Cardiac septum (tissue), 1 donor: ENCODE measurements around the gene LDAH. TPM values are rescaled to one million over a fixed set of nuclear protein-coding genes. Genes with fewer than 3 reads are reported as not detected.

Experiments used
- DNase-seq: peaks from one replicate; pipeline ENCODE4 v3.0.0-alpha.2; 2020; ENCODE audit warnings: low spot score
- intact Hi-C: fragments of 100-400 bp; cut with DNase I; formaldehyde crosslinking; loops from one replicate; pipeline ENCODE4 v1.14.0; 2022
- total RNA-seq: library from RNA; stranded (reverse); fragmentation: NEBNext Ultra II Directional; extraction: Animal tissue kit (Norgen Biotek cat#: 25700); gene quantifications from one replicate; pipeline ENCODE4 v1.2.1, GENCODE V29; 2021
- donor health status: DM: no; HTN: no; CAD: no.

The LDAH gene
- total RNA-seq, 1 donor from 2014 or later, result 6.8 TPM

DNA sequence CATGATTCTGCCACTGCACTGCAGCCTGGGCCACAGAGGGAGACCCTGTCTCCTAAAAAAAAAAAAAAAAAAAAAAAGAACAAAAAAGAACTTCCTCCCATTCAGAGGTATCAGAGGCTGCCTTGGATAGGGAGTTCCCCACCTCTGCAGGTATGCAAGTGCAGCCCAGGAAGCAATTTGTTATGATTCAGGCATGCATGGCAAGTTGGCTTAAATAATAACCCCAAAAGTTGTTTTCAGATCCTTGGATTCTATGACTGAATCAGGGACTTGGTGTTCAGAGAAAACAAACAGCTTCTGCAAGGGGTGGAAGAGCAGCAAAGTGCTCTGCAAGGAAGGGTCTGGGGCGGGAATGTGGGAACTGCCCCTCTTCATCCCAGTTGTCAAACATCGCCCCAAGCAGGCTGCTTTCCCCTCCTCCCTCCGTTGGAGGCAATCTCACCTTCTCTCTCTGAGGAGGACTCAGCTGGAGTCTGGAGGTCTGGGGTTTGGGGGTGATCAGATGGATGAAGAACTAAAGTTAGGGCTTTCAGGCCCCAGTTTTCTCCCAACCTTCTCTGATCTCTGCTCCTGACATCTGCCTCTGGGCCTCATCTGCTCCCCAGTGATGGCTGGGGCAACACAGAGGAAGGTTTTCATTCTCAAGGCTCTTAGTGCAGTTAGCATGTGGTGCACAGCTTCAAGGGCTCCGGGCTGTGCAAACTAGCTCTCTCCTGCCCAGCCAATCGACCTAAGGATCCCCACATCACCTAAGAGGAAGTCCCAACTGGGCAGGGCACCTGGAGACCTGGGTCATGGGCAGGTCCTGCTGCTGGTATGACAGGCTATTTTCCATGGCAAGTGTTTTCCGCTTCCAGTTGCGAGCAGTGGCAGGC, 159.5 kb downstream of the LDAH start:
- peak; percentile 59 for DNase-seq
- intact Hi-C loops, result loop anchor here (10.0 kb wide), 2 partner anchors 161 to 451 kb away; partner anchors contain the start of gene LDAH

DNA sequence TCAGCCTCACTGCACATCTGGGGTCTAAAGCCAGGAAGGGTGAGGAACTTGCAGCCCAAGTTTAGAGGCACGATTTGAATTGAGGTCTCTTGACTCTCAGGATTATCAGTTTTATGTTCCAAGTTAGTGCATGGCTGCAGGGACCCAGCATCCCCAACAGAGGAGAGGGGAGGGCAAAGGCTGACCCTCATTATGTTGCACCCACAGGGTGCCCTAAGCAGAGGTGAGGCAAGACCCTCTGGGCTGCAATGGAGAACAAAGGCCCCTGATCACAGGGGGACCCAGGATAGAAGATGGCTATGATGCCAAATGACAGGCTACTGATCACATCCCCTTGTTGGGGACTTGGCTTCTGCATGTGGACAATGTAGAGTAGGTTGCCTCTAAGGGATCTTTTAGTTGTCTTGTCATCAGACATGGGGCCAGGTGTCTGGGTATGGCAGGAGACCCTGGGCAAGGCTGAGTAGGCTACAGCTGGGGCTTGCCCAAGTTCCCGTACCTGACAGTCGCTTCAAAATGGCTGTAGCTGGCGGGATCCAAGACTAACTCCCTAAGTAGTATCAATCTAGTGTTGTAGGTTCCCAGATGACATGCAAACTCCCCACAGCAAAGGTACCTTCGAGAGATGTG, 160.5 kb downstream of the LDAH start:
- intact Hi-C loops, result loop anchor here (10.0 kb wide), 2 partner anchors 162 to 452 kb away; partner anchors contain the start of gene LDAH
- DNase-seq, result peak; percentile 72

DNA sequence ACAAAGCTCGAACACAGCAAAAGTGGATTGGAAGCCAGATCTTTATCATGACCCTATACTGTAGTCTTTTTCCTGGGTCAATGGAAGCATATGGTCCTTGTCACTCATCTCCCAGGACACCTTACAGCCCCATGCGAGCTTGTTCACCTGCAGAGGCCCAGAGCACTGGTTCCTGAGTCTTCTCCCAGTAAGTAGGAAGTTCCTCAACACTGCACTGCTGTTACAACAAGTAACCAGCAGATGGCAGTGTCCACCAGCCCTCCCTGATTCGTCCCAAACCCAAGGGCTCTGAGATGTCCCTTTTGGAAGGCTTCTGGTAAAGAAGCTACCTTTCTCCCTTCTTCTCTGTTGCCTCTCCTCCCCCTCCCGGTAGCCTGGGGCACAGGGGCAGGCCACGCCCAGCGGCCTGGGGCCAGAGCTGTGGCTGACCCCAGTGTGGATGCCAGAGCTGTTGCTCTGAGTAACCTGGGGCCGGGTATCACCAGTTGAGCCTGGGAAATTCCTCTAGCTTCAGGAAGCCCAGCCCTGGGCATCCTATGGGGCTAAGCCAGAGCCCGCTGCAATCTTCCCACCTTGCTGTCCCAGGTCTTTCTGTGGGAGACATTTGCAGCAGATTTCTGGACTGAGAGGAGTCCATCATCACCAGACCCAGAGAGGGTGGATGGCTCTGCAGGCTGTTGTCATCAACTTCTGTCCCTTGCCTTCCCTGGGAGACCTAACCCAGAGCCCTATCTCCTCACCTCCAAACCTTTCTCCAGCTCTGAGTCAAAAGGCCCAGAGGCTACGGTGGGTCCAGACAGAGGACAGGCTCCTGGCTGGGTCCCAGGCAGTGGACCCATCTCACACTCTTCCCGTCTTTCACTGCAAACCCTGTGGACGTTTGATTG, 161.2 kb downstream of the LDAH start:
- DNase-seq, result peak; percentile 84
- intact Hi-C loops, result loop anchor here (1.0 to 10.0 kb wide), 3 partner anchors 163 to 453 kb away; partner anchors contain the start of gene LDAH

DNA sequence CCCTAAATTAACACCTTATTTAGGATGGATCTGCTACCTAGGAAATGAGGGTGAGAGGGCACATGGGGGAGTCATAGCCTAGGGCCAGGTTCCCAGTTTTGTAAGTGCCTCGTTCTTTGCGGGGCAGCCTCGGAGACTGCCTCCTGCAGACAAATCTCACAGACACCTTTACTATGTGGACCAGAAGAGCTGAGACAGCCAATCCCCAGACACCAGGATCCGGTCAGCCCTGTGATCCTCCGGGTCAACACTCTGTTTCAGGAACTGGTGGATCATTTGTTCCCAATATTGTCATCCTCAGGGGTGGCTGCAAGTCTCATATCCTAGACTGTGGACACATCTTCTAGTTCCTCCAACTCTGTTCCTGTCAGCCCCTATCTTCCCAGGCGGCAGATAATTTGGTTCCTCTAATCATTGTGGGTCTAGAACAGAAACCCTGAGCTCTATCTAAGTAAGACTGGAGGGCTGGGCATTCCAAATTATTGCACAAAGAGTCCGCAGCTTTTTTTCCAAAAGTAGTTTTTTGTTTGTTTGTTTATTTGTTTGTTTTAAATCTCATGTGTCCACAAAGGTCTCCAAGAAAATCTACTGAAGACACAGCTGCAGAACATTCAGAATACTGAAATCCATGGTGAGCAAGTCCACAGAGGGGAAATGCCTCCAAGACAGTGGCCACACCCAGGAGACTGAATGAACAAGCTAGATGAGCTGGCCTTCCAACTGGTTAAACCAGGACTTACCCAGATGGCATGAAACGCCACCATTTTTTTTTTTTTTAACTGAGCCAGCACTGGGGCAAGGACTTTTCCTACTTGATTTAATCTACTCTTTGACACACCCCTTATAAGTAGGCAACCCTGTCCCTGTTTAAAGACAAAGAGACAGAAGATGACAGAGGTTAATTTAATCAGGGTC, 162.1 kb downstream of the LDAH start:
- intact Hi-C loops, result loop anchor here (1.0 to 10.0 kb wide), 3 partner anchors 164 to 454 kb away; partner anchors contain the start of gene LDAH
- peak; percentile 38 for DNase-seq

DNA sequence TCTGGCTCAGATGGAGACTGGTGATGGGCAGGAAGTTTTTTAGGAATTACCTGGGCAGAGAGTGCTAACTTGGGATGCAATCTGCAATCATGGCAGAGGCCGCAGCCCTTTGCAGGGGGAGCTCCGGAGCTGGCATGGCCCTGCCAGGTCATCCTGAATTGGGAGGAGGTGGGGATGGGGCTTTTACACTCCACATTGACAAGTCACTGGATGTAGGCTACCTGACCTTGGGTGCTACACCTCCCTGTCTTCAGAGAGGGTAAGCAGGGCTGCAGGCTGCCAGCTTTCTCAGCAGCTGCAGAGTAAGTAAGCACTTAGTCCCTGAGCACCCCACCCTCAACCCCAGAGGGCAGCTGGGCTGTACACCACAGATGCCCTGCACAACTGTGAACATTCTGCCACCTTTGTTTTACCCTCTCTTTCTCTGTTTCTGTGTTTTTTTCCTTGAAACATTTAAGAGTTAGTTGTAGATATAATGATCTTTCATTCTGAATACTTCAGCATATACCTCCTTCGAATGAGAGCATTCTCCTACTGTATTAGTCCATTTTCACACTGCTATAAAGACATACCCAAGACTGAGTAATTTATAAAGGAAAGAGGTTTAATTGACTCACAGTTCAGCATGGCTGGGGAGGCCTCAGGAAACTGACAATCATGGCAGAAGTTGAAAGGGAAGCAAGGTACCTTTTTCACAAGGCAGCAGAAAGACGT, 165.2 kb downstream of the LDAH start:
- DNase-seq, result no peak
- intact Hi-C loops, result no loop called here

DNA sequence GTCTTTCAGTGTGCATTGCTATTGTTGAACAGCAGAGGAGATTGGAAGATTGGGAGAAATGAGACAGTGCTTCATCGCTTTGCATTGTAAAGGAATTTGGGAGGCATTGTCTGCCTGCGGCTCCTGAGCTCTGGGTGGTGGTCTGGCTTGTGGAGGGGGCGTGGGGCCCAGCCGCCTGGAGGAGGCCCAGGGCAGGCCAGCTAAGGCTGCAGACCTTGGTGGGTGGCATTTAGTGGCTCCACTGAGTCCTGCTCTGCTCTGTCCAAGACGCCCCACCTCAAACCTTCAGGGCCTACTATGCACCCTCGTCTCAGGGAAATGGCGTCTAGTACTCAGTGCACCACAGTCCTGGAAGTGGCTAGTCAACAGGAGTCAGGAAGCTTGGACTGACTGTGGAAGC, 166.3 kb downstream of the LDAH start:
- DNase-seq, result no peak
- intact Hi-C loops, result no loop called here

DNA sequence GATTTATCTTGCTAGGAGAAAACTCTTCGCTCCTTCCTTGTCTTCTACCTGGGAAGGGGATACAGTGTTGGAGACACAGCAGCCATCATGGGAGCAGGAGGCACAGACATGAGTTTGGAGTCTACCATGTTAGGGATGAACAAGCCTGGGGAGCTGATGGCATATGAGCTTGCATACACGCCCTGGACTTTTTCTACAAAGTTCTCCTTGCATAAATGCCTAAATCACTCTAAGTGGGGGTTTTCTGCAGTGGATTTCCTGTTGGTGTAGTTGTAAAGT, 168.4 kb downstream of the LDAH start:
- intact Hi-C loops, result no loop called here
- no peak for DNase-seq

DNA sequence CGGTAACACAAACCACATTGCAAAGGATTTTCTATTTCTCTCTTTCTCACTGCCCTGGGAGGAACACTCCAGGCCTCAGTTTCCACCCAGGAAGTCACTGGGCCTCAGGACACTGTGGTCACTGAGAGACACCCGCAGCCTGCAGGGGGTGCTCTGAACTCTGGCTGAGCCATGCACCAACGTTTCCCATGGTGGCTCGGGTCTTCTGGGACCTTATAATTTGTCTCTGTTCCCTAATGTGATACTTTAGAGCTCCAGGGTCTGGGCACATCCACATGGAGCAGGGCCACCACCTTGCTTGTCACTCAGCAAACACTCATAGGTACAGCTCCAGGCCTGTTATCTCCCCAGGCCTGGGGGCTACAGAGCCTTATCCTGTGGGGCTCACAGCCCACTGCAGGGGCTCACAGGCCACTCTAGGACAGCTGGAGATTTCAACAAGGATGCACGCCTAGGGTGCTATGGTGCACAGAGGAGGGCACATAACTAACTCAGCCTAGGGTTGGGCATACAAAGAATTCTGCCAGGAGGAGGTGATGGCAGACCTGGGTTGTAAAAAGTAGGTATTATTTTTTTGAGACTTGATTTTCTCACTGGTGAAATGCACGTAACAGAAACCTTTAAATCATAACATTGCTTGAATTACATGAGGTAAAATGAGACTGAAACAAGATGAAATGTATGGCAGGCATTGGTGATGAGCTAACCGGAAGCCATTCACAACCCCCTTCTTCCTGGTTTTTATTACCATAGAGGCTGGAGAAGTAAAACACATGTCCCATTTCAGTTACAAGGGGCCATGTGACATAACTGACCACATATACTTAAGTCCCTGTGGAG, 169.0 kb downstream of the LDAH start:
- intact Hi-C loops, result no loop called here
- DNase-seq, result no peak

DNA sequence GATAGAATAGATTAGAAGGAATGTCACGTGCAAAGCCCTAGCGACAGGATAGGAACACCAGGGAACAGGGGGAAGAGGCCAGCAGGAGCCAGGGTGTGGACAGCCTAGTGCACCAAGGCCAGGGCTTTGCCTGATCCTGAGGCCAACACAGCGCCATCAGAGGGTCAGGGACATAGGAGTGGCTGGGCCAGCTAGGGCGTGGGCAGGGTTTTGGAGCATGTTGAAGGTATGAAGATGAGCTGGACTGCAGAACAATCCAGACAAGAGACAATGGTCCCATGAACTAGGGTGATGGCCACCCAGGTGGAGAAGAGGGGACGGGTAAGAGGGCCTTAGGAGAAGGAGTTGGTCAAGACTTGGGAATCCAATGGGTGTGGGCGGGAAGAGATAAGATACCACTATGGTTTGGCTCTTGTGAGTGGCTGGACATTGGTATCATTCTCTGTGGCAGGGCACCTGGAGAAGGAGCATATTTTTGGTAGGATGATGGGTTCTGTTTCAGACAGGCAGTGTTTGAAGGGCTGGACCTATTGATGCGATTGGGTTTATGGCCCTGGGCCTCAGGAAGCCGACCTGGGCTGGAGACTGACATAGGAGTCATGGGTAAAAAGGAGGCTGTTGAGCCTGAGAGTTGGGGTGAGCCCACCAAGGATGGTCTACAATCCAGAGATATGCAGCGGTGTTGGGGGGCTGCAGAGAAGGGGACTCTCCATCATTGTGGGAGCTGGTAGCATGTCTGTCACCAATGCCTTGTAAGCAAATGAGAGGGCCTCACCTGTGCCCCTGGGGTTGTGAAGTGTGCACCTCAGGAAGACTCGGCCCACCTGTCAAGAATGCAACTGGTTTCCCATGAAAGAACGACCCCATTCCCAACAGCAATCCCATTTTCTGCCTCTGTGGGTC, 170.0 kb downstream of the LDAH start:
- intact Hi-C loops, result no loop called here
- DNase-seq, result no peak

DNA sequence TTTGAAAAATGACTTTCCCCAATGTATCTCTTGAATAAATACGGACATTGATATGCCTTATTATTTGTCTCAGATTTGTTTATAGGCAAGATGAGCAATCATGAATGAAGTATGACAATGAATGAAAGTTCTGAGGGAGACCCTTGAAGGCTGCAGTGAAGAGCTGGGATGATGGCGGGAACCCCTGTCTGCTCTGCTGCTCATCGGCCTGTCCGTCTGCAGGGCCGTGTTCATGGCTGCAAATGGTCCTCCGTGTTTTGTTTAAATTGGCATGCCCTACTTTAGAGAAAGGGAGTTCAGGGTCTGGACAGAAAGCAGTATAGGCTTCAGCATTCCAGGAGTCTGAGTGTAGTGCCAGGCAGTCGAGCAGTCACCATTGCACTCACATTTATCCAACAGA, 170.8 kb downstream of the LDAH start:
- intact Hi-C loops, result no loop called here
- DNase-seq, result no peak

DNA sequence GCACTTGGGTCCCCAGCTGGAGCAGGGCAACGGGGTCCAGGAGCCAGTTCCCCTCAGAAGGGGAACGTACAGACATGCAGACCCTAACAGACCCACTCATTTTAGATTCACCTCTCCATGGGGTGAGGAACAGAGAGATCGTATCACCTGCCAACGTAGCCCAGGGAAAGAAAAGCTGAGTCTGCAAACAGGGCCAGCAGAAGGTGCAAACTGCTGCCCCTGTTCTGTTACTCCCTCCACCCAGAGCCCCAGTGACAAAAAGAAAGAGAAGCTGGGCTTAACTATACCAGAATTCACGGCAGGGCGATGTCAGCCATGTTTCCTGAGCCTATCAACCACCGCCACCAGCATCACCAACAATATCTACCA, 171.2 kb downstream of the LDAH start:
- no peak for DNase-seq
- intact Hi-C loops, result no loop called here

DNA sequence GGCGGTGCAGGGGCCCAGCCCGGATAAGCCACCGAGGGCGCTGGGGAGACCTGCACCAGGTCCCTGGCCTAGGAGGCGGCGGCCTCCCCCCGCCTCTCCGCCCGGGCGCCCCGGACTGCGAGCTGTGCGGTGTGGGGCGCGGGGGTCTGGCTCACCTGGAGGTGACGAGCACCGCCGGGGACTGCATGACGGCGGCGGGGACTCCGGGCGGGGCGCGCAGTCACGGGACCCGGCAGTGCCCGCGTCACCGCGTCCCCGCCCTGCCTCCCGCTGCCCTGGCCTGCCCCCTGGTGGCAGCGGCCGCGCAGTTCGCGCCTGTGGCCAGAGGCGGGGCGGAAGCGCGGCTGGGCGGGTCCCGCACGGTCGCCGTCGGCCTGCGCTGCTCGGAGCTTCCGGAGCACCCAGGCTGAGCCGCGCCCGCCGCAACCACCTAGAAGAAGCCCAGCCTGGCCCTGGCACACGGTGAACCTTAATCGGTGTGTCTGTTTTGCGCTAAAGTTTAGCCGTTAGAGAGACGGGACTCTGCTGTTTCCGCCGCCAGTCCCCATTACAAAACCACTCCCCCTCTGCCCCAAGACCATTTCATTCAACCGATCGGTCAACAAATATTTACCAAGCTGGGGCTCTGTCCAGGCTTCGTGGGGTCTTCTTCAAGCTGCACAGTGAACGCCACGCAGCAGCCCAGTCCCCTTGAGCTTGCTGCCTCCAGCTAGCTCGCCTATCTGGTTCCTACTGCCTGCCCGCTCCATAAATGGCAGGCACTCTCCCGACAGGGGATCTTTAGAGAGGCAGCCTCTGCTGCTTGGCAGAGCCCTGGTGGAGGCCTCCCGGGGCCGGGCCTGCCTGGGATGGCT, 171.8 kb downstream of the LDAH start, which contains the start of gene HS1BP3:
Gene HS1BP3 (minus strand): TSS at position 222 of the 854 bp plus-strand sequence. CDS start 35 bp downstream, at position 187.
- intact Hi-C loops, result no loop called here
- peak; percentile 95 for DNase-seq

DNA sequence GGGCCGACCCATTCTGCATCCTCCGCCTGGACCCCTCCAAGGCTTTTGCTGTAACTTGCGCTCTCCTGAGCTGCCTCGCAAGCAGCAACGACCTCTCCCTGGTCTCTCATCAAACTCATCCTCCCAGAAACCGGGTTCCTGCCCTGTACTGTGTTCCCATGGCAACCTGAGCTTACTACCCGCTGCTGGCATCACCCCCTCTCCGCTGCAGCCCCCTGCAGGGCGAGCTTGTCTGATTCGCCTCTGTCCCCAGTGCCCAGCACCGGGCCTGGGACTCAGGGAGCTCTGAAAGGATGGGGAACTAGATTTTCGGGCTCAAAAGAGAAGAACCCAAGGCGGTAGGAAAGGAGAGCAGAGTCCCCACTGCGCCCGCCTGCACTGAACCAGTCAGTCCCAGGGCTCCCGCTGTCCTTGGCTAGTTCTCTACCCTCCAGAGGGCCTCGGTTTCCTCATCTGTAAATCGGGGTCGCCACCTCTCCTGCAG, 172.5 kb downstream of the LDAH start:
- intact Hi-C loops, result no loop called here
- no peak for DNase-seq

DNA sequence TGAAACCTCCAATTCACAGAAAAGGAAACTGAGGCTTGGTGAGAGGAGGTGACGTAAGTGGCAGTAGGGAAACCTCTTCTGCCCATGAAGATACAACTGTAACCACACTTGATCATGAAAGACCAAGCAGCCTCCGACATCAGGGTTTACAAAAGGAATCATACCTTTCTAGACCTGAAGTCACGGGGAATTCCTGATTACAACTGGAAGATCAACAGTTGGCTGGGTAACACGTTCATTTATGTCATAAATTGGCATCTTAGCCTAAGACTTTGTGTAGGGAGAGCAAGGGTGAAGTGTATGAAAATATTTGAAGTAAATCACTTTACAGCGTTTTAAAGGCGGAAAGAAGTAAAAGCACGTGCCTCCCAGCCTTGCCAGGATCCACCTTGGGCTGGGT, 172.9 kb downstream of the LDAH start:
- intact Hi-C loops, result no loop called here

DNA sequence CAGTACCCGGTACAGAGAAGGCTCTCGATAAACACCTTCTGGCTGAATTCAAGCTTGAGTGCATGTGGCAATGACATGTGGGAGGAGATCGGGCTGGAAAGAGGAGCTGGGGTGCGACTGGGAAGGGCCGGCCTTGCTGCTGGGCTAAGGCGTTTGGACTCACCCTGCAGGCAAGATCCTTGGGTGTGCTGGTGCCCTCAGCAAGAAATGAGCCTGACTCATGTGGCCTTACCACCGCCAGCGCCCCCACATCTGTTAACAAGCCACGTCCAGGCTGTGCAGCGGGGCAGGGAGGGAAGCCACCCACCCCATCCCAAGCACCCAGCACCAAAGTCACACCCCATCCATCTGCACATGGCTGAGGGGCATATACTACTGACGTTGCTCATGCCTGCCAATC, 173.3 kb downstream of the LDAH start:
- intact Hi-C loops, result no loop called here
- no peak for DNase-seq

More for the DNA sequence above, 172.9 kb downstream of the LDAH start:
- no peak for DNase-seq
